DMS79 treated with DMSO at 0.1 percent for 48 hours (cell line): ENCODE data around the gene GSC2.
A peak's percentile ranks its signal among the peaks of the same experiment; 100 is the strongest.

ENCODE experiments used
- DNase-seq: peaks from one replicate; lab custom pipeline; 2025; lab: John Stamatoyannopoulos, UW

GSC2 gene

GRCh38 chr22:19133561-19133960 lies 16.5 kb downstream of the GSC2 start:
- no peak for DNase-seq

GRCh38 chr22:19132693-19133400 lies 17.2 kb downstream of the GSC2 start:
- no peak for DNase-seq

- DNase-seq, result no peak
These were observed 17.9 kb downstream of the GSC2 start for GRCh38 chr22:19132153-19132552.

GRCh38 chr22:19131685-19132015 lies 18.4 kb downstream of the GSC2 start:
- no peak for DNase-seq

GRCh38 chr22:19130959-19131684 lies 19.0 kb downstream of the GSC2 start, which contains the start of gene TSSK2:
TSS of gene TSSK2 (plus strand) at chr22:19131308. CDS start at chr22:19131400, 92 bp downstream.
- no peak for DNase-seq

- no peak for DNase-seq
These were observed 20.2 kb downstream of the GSC2 start for GRCh38 chr22:19129871-19130270.

- no peak for DNase-seq
These were observed 21.0 kb downstream of the GSC2 start for GRCh38 chr22:19128946-19129727.

- DNase-seq, result no peak
These were observed 22.1 kb downstream of the GSC2 start for GRCh38 chr22:19128009-19128401.

GRCh38 chr22:19127329-19128008 lies 22.6 kb downstream of the GSC2 start:
- no peak for DNase-seq

- DNase-seq, result no peak
These were observed 23.5 kb downstream of the GSC2 start for GRCh38 chr22:19126309-19127273.

GRCh38 chr22:19125474-19126308 lies 24.4 kb downstream of the GSC2 start:
- DNase-seq, result no peak

GRCh38 chr22:19125011-19125410 lies 25.1 kb downstream of the GSC2 start:
- DNase-seq, result no peak

- no peak for DNase-seq
These were observed 25.7 kb downstream of the GSC2 start for GRCh38 chr22:19124377-19124776.

- no peak for DNase-seq
These were observed 26.2 kb downstream of the GSC2 start for GRCh38 chr22:19123936-19124335.

- no peak for DNase-seq
These were observed 27.2 kb downstream of the GSC2 start for GRCh38 chr22:19122752-19123492.

GRCh38 chr22:19122143-19122751 lies 27.8 kb downstream of the GSC2 start, which contains the start of gene DGCR2:
TSS of gene DGCR2 (minus strand) at chr22:19122412. CDS start at chr22:19122206, 206 bp downstream.
- peak; percentile 65 for DNase-seq

GRCh38 chr22:19121631-19122142 lies 28.4 kb downstream of the GSC2 start:
- no peak for DNase-seq

- DNase-seq, result no peak
These were observed 29.1 kb downstream of the GSC2 start for GRCh38 chr22:19120829-19121630.
